A172 (cell line): Measurements from ENCODE around the gene MFSD1. TPM values are rescaled to one million over a fixed set of nuclear protein-coding genes. Genes with fewer than 3 reads are reported as not detected.
A peak's percentile ranks its signal among the peaks of the same experiment; 100 is the strongest.
"Not testable (repeated sequence)": the region's sequence is repeated elsewhere in the genome, so short reads cannot be mapped to it uniquely, and the experiment has no call there.

Experiments used
- DNase-seq: peaks from one replicate; pipeline ENCODE4 v3.0.0-alpha.2; 2015; ENCODE audit warnings: low spot score
- total RNA-seq: library from RNA; depleted of rRNA; stranded (reverse); fragments of >200 nt; shearing (Covaris generic); gene quantifications from 2 replicates; pipeline ENCODE4 v1.2.3, GENCODE V29; 2014

Gene MFSD1
- total RNA-seq, 1 experiment from 2014 or later, result 109 TPM

- DNase-seq, result peak; percentile 29
Measured at GRCh38 chr3:158775426-158776410, 26.1 kb upstream of the MFSD1 start.

- DNase-seq, result no peak
Measured at GRCh38 chr3:158776531-158776930, 25.3 kb upstream of the MFSD1 start.

GRCh38 chr3:158777161-158777873 is 24.5 kb upstream of the MFSD1 start:
- no peak for DNase-seq

- DNase-seq, result no peak
Measured at GRCh38 chr3:158780766-158781165, 21.1 kb upstream of the MFSD1 start.

GRCh38 chr3:158781191-158781590 is 20.7 kb upstream of the MFSD1 start:
- DNase-seq, result no peak

- no peak for DNase-seq
Measured at GRCh38 chr3:158781849-158782248, 20.0 kb upstream of the MFSD1 start.

GRCh38 chr3:158782283-158782989 is 19.4 kb upstream of the MFSD1 start:
- no peak for DNase-seq

GRCh38 chr3:158783051-158783450 is 18.8 kb upstream of the MFSD1 start:
- DNase-seq, result no peak

GRCh38 chr3:158785972-158786371 is 15.9 kb upstream of the MFSD1 start:
- no peak for DNase-seq

GRCh38 chr3:158788446-158788845 is 13.4 kb upstream of the MFSD1 start:
- no peak for DNase-seq

GRCh38 chr3:158789592-158789991 is 12.3 kb upstream of the MFSD1 start:
- peak; percentile 52 for DNase-seq

- DNase-seq, result peak; percentile 76
Measured at GRCh38 chr3:158790901-158791589, 10.8 kb upstream of the MFSD1 start.

- not testable (repeated sequence) for DNase-seq
Measured at GRCh38 chr3:158791590-158791920, 10.3 kb upstream of the MFSD1 start.

GRCh38 chr3:158792709-158793108 is 9.1 kb upstream of the MFSD1 start:
- DNase-seq, result peak; percentile 84

- no peak for DNase-seq
Measured at GRCh38 chr3:158794206-158794605, 7.6 kb upstream of the MFSD1 start.

- DNase-seq, result peak; percentile 60
Measured at GRCh38 chr3:158794936-158795518, 6.8 kb upstream of the MFSD1 start.

GRCh38 chr3:158801201-158801600 is 653 bp upstream of the MFSD1 start:
- DNase-seq, result no peak

- DNase-seq, result no peak
Measured at GRCh38 chr3:158802409-158803268, 785 bp downstream of the MFSD1 start.

GRCh38 chr3:158804441-158804840 is 2.6 kb downstream of the MFSD1 start:
- DNase-seq, result no peak

- DNase-seq, result peak; percentile 95
Measured at GRCh38 chr3:158808697-158809096, 6.8 kb downstream of the MFSD1 start.
